Mononuclear cell (primary cell): ENCODE measurements around the gene KLHDC10. TPM values are rescaled to one million over a fixed set of nuclear protein-coding genes. Genes with fewer than 3 reads are reported as not detected.
"Not testable (repeated sequence)": the region's sequence is repeated elsewhere in the genome, so short reads cannot be mapped to it uniquely, and the experiment has no call there.

Experiments
- H3K27me3 ChIP-seq: 2 replicates; pipeline ENCODE4 v1.6.0; 2011; ENCODE audit warnings: low read length, control low read depth; ENCODE audit not compliant: insufficient read depth
- H3K4me1 ChIP-seq: 2 replicates; pipeline ENCODE4 v1.5.1; 2011; ENCODE audit warnings: mild to moderate bottlenecking, low read length, control low read depth; ENCODE audit not compliant: insufficient read depth
- H3K4me3 ChIP-seq: 2 replicates; pipeline ENCODE4 v1.5.1; 2011; ENCODE audit warnings: mild to moderate bottlenecking, low read length, moderate library complexity
- H3K9me3 ChIP-seq: 2 replicates; pipeline ENCODE4 v1.5.1; 2011; ENCODE audit warnings: low read depth, mild to moderate bottlenecking, control low read depth, low read length
- total RNA-seq: library from RNA; depleted of rRNA; stranded (reverse); fragments of >200 nt; gene quantifications from one replicate; pipeline ENCODE4 v1.2.3, GENCODE V29; 2012

The KLHDC10 gene
- total RNA-seq, 1 donor, result 12.4 TPM

DNA sequence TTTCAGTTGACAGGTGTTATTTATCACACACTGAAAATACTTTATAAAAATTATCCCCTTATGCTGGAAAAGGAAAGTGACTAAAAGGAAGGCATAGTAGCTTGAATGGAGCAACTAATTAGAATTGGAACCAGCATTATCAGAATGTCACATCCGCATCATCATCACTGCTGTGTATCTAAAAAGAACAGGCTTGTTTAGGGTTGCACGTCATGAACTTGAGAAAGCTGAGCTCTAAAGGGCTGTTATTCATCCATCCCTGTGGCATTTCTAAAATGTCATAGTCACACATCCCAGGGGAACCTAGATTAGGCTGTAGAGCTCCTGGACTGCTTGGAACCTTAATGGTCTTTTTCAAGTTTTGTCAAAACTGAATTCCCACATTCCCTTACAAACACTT, 54.4 kb downstream of the KLHDC10 start:
- no peaks in the 10 kb centered on the region for H3K4me1 ChIP-seq
- no peaks in the 10 kb centered on the region for H3K27me3 ChIP-seq
- H3K9me3 ChIP-seq, result no peaks in the 10 kb centered on the region
- no peak overlapping the region for H3K4me3 ChIP-seq

DNA sequence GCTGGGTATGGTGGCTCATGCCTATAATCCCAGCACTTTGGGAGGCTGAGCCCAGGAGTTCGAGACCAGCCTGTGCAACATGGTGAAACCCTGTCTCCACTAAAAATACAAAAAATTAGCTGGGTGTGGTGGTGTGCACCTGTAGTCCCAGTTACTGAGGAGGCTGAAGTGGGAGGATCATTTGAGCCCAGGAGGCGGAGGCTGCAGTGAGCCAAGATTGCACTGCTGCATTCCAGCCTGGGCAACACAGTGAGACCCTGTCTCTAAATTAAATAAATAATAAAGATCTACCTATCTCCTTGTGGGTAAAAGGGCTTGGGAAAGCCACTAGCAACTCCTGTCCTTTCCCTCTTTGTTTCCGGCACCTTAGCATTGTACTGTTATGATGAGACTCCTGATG, 56.5 kb downstream of the KLHDC10 start:
- not testable (repeated sequence) for H3K4me3 ChIP-seq, H3K4me1 ChIP-seq, H3K27me3 ChIP-seq, H3K9me3 ChIP-seq

DNA sequence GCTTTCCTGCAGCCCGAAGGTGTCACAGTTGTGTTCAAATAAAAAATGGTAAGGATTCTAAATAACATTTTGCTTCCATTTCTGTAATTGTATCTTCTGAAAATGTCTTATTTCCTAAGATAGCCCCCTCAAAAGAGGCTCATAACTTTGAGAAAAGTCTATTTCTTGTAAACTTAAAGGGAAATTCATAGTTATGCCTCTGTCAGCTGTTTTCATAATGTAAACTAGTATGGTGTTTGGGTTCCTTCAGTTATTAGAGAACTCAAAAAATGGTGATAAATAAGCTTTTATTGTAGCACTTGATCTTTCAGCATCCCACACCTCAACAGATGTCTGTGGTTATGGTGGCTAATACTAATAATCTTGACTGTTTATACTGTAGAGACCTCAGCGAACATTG, 57.1 kb downstream of the KLHDC10 start:
- H3K4me3 ChIP-seq, result no peak overlapping the region
- H3K27me3 ChIP-seq, result no peaks in the 10 kb centered on the region
- H3K4me1 ChIP-seq, result no peaks in the 10 kb centered on the region
- H3K9me3 ChIP-seq, result no peaks in the 10 kb centered on the region

DNA sequence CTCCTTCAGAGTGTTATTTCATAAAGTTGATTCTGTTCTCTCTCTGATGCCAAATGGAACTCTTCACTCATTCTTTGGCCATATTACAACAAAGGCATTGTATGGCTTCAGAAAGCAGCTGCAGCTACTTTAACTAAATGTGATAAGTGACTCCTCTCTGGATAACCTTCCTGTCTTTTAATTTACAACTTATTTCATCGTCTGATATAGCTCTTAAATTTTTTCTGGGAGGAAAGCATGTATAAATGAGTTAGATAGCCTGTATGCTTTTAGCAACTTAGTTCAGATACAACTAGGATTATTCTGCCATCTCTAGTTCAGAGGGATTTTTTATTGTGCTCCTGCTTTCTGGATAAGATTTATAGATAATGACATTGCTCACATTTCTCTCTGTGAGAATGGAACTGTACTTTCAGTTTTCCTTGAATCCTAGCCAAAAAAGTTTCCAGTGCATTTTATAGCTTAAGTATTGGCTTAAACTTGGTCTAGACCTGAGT, 57.5 kb downstream of the KLHDC10 start:
- Histone ChIP-seq H3K27me3 (no peaks in the 10 kb centered on the region), H3K4me1 (no peaks in the 10 kb centered on the region), H3K4me3 (no peak overlapping the region), H3K9me3 (no peaks in the 10 kb centered on the region)

DNA sequence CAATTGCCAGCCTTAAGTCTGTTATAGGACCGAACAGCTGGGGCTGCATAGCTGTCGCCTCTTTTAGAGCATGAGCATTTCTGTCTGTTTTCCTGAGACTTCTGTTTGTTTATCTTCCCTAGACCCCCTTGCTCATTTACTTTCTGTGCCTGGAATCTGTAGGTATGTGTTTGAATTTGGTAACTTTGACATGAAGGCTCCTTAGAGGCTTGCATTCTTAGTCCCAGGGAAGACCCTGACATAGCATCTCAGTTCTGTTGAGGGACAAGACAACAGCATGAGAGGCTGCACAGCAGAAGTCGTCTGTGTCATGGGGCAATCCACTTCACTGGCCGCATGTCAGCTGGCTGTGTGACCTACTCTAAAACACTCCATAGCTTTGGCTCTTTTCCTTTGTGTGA, 58.7 kb downstream of the KLHDC10 start:
- H3K9me3 ChIP-seq, result no peaks in the 10 kb centered on the region
- H3K4me3 ChIP-seq, result no peak overlapping the region
- H3K27me3 ChIP-seq, result no peaks in the 10 kb centered on the region
- H3K4me1 ChIP-seq, result no peaks in the 10 kb centered on the region

DNA sequence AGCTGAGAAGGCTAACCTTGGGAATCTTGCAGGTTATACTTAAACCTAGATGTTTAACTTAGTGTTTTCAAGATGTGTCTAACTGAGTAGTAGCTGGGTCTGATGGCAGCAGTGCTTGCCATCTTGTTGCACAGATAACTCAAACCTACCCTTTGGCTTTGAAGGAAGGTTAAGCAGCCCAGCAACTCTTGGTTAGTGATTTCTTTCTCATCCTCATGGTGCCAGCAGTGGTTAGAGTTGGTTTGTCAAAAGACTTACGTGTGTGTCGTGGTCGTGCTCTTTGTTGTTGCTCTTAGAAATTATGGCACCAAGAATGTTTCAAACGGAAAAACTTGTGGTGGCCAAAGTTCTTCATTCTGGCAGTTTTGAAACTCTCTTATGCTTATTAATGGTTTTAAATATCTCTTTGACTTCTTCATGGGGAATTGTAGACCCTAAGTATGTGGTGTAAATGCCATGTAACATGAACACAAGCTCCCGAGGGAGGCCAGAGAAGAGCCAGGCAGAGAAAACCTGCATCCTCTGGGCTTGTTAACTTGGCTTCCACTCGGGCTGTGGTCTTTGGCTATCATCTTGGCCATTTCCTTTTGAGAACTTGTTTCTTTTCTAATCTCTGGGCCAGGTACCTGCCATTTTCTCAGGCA, 61.0 kb downstream of the KLHDC10 start:
- Histone ChIP-seq H3K4me3 (no peak overlapping the region), H3K9me3 (no peaks in the 10 kb centered on the region), H3K4me1 (no peaks in the 10 kb centered on the region), H3K27me3 (no peaks in the 10 kb centered on the region)

DNA sequence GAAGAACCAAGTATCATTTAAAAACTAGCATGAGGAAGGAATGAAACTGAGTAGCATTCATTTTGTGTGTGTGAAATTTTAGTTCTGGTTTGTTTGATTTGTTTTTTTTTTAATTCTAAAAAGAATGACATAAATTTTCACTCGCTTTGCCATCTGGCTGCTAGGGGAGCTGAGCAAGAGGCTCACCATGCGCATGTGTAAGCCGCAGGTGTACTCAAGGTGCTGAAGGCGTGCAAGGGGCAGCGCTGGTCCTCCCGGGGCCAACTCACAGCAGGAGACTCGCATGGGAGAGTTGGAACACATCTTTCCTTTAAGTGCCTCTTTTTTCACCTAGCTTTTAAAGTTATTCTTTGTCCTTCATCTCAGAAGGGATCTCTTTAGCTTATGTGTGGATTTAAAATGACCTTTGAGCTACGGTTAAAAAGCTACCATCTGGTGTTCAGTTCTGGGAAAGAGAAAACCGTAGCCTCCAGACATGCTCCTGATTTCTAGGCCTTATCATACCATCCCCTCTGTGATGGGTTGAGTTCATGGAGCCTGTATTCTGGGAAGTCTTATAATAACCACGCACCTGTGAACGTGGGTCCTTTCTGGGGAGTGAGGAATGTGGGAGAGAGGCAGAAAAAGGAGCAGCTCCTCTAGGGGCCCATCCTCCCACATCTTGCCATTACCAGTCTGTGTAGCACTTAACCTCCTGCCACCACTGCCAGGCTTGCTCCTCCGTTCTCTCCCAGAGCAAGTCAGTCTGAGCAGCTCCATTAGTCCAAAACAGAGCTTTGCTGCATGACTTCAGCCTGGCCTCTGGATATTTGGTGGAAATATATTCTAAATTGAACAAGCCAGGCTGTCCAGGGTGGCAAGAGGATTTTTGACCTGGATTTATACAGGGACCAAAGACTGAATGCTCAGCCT, 61.9 kb downstream of the KLHDC10 start:
- Histone ChIP-seq H3K4me1 (no peaks in the 10 kb centered on the region), H3K9me3 (no peaks in the 10 kb centered on the region), H3K4me3 (no peak overlapping the region), H3K27me3 (no peaks in the 10 kb centered on the region)

DNA sequence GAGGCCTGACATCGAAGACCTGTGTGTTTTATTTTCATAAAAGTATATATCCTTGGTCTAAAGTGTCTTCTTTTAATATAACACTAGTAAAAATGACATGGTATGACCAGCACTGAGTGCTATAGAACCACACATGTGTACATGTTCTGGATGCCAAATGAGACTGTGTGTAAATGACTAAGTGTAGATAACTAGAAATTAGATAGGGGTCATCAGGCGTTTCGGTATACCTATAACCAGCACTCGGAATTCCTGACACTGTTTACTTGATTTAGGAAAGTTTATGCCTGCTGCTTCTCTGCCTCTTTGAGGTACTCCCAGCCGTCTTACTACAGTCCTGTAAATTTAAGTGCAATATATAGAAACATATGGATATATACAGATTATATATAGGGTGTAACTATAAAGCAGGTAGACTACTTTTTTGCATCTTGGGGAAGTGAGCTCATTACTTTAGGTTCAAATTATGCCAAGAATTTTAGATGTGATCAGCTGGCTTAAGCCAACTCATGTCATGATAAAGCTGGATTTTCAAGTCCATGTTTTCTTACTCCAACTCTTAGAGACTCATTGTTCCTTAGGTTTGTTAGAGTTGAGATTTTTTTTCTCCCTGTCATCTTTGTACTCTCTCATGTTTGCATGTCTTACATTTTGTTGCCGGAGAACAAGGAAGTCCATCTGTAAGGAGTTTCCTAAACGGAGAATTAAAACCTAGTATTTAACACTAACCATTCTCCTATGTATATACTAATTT, 62.9 kb downstream of the KLHDC10 start:
- Histone ChIP-seq H3K4me1 (no peaks in the 10 kb centered on the region), H3K4me3 (no peak overlapping the region), H3K9me3 (no peaks in the 10 kb centered on the region), H3K27me3 (no peaks in the 10 kb centered on the region)

DNA sequence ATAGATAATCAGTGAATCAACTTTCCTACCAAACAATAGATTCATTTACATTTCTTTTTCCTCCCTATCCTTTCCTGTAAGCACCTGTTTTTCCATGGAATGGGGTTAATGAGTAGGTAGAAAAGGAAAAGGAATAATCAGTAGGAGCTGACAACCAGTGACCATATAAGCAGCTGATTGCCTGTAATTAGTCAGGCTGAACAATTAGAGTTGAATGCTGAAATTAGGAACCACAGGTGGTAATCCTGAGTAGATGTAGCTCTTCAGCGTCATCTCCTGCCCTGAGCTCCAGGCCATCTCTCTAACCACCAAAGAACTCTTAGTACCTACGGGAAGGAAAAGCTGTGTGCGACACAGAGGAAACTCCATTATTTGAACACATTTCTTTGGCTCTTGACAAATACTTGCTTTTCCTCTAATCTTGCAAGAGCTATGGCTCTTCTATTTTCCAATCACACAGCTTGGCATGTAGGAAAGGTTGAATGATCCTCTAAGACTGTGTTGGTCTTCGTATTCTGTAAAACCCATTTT, 63.8 kb downstream of the KLHDC10 start:
- H3K4me3 ChIP-seq, result no peak overlapping the region
- H3K4me1 ChIP-seq, result no peaks in the 10 kb centered on the region
- no peaks in the 10 kb centered on the region for H3K9me3 ChIP-seq
- no peaks in the 10 kb centered on the region for H3K27me3 ChIP-seq

DNA sequence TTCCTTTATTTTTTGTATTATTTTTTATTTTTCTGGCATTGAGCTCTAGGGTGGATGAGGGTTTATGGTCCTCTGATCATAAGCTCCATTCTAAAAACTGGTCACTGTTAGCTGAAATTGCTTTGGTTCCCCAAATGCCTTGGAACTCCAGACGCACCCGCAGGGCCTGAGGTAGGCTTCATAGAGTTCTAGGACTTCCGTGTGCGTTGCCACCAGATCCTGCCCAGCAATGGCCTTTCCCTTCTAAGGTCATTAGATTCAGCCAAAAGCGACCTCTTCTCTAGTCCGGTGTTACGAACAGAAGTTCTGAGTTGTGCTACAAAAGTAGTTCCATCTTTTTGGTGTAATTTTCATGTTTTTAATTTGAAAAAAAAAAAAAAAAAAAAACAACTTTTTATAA, 64.4 kb downstream of the KLHDC10 start:
- Histone ChIP-seq H3K4me3 (no peak overlapping the region), H3K4me1 (no peaks in the 10 kb centered on the region), H3K9me3 (no peaks in the 10 kb centered on the region)

DNA sequence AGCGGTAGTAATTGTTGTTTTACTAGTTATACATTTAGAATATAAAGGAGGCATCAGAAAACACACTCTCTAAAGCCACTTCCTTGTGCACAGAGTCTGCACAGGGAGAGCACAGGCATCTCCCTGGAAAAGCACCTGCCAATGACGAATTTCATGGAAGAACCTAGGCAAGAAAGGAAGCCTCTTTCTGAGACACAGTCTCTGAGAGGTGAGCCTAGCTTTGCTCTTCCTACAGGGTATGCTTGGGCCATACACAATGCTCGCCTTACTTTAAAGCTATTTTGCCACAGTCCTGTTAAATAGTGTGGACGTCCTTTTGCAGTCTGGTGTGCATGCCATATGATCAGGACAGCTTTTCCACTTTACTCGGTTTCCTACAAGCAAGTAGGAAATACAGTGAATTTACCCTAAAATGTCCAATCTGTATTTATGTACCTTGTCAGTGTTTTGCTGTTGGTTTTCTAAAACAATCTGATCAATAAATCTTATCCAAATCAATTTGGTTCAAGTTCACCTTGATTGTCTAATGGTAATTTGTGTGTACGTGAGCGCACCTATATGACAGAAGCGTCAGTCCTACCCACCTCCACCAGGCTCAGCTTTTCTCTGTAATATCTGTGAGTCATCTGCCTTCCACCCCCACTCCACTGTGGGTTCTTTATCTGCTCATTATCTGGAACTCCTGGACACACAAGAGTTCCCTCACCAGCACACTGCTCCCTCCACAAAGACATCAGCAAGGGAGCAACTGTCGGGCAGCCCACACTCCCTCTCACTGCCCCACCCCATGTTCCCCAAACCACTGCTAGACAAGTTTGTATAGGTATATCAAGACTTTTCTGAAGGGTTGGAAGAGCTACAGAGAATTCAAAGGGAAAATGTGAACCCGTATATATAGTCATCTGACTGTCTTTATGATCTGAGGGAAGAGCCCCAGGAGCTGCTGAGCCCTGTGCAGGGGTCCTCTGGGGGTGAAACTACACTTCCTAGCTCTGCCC, 65.2 kb downstream of the KLHDC10 start:
- Histone ChIP-seq H3K4me1 (peaks cover 1% of the 10 kb centered on the region), H3K27me3 (no peaks in the 10 kb centered on the region), H3K4me3 (no peak overlapping the region), H3K9me3 (no peaks in the 10 kb centered on the region)

More for the DNA sequence above, 64.4 kb downstream of the KLHDC10 start:
- H3K27me3 ChIP-seq, result no peaks in the 10 kb centered on the region

DNA sequence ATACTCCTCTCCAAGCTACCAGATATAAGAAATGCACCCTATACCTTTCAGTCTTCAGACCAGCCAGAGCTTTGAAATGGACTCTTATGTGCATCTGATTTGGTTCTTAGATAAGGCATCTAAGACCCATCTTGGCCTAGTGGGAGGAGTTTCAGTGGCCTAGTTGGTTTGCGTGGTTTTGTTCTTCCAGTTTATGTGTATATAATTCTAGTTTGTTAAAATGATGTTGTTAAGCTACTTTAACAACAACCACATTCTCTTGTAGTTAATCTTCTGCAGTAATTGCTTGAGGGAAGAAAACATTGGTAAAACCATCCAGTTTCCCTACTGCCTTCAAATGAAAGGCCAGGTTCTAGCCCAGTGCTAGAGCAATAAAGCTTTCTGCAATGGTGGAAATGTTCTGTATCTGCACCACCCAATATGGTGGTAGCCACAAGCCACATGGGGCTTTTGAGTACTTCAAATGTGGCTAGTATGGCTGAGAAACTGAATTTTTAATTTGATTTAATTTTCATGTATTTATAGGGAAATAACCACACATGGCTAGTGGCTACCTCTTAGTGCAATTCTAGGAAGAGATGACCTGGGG, 66.3 kb downstream of the KLHDC10 start:
- peaks cover 9% of the 10 kb centered on the region for H3K4me1 ChIP-seq
- no peaks in the 10 kb centered on the region for H3K9me3 ChIP-seq
- no peaks in the 10 kb centered on the region for H3K27me3 ChIP-seq
- H3K4me3 ChIP-seq, result no peak overlapping the region

DNA sequence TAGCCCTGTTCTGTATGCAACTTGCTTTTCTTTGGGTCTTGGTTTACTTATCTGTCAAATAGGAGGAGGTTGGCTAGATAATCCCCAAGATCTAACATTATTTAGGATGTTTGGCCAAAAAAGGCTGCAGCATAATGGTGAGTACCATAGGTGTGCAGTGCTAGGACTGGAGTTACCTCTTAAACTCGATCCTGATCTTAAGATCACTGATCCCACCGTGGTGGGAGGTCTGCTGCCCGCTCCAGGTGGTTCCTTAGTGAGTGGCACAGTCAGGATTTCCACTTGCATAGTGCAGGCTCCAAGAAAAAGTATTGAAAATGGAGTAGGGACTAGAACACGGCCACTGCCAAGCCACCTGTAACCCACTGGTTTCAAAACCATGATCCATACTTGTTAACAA, 66.9 kb downstream of the KLHDC10 start:
- Histone ChIP-seq H3K9me3 (no peaks in the 10 kb centered on the region), H3K4me3 (no peak overlapping the region), H3K4me1 (peaks cover 11% of the 10 kb centered on the region), H3K27me3 (no peaks in the 10 kb centered on the region)
